ENCODE measurements around the gene MALRD1. TPM values are rescaled to one million over a fixed set of nuclear protein-coding genes. Genes with fewer than 3 reads are reported as not detected.
"Not testable (repeated sequence)": the region's sequence is repeated elsewhere in the genome, so short reads cannot be mapped to it uniquely, and the experiment has no call there.

The MALRD1 gene
- polyA plus RNA-seq, 3 donors = 0.06 to 0.98 TPM; not detected in 1

- WGBS, 3 donors = 63 to 79% (median 69%) methylated on average over 6 of the region's 6 CpGs
- no peak overlapping the region for H3K27ac ChIP-seq (ENCODE audit: low read depth, low read length)
These were observed 457.0 kb downstream of the MALRD1 start for GRCh38 chr10:19505320-19506312.

- WGBS, 3 donors = 63 to 68% (median 68%) methylated on average over 6 to 8 of the region's 8 CpGs
- not testable (repeated sequence) for H3K27ac ChIP-seq (ENCODE audit: low read depth, low read length)
These were observed 461.6 kb downstream of the MALRD1 start for GRCh38 chr10:19510005-19510732.

- H3K27ac ChIP-seq (ENCODE audit: low read depth, low read length) = no peak overlapping the region
These were observed 469.5 kb downstream of the MALRD1 start for GRCh38 chr10:19518109-19518508.

GRCh38 chr10:19518632-19519031 is 470.0 kb downstream of the MALRD1 start:
- 80 to 89% (median 84%) methylated on average over 1 of the region's 1 CpG for WGBS, 3 donors
- no peak overlapping the region for H3K27ac ChIP-seq (ENCODE audit: low read depth, low read length)

DNA sequence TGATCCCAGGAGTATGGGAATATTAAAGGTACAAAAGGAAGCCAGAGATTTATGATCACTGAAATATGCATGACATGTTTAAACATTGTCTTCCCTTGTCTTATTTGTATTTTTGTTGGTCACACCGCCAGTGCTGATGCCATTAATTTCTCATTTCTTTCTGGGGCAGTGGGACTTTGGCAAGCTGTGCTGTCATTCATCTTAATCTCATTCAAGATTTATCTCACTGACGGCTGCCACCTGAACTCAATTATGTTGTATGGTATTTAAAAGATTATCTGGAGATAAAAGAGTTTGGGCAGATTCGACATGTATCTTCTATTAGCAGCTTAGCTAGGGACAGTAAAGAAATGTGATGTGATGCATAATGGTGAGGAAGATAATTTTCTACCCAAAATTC is 482.7 kb downstream of the MALRD1 start:
- 18 to 69% (median 63%) methylated on average over 3 of the region's 3 CpGs for WGBS, 3 donors
- H3K27ac ChIP-seq (ENCODE audit: low read depth, low read length) = no peak overlapping the region

DNA sequence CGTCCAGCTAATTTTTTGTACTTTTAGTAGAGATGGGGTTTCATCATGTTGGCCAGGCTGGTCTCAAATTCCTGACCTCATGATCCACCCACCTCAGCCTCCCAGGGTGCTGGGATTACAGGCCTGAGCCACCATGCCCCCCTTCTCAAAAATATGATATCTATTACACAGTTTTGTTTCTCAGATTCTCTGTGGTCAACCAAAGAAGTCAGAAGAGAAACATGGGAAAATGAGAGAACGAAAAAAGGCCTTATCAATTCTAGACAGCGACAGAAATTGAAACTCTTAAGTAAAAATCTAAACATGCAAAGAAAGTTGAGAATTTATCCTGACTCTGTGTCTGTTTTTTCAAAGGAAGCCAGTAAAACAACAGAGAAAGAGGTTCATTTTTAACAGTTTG is 483.8 kb downstream of the MALRD1 start:
- WGBS, 3 donors = 83 to 92% (median 89%) methylated on average over 3 of the region's 3 CpGs
- H3K27ac ChIP-seq (ENCODE audit: low read depth, low read length) = no peak overlapping the region

GRCh38 chr10:19541299-19541698 is 492.7 kb downstream of the MALRD1 start:
- 54 to 68% (median 66%) methylated on average over 3 of the region's 3 CpGs for WGBS, 3 donors
- H3K27ac ChIP-seq (ENCODE audit: low read depth, low read length) = no peak overlapping the region

DNA sequence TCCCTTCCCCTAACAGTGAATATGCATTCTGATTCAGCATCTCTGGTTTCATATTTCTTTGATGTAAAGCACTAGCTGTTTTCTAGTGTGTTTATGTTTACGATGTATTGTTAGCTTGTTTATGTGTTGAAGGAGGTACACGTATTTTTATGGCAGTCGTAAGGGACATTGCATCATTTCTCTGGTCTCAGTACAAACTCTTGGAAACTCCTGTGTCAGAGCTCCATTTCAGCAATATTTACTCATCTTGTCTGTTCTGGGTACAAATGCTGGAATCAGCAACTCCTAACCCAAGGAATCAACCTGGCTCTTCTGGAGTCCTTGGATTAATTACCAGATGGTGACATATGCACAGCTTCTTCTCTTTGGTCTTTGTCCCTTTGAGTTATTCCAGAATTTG is 497.6 kb downstream of the MALRD1 start:
- no peak overlapping the region for H3K27ac ChIP-seq (ENCODE audit: low read depth, low read length)
- 69 to 82% (median 73%) methylated on average over 3 of the region's 3 CpGs for WGBS, 3 donors

DNA sequence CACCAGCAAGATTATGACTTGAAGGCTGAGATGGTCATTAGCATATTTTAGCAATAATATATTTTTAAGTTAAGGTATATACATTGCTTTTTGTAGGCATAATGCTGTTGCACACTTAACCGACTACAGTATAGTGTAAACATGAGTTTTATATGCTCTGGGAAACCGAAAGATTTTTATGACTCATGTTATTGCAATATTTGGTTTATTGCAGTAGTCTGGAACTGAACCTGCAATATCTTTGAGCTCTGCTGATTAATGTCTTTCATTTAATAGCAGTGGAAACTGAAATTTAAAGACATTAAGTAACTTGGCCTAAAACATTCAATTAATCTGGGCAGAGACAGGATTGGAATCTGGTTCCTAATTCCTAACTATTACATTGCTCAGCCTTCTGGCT is 500.9 kb downstream of the MALRD1 start:
- H3K27ac ChIP-seq (ENCODE audit: low read depth, low read length) = no peak overlapping the region
- 78 to 84% (median 81%) methylated on average over 2 of the region's 2 CpGs for WGBS, 3 donors

- no peak overlapping the region for H3K27ac ChIP-seq (ENCODE audit: low read depth, low read length)
- 61 to 84% (median 77%) methylated on average over 2 of the region's 2 CpGs for WGBS, 3 donors
These were observed 508.1 kb downstream of the MALRD1 start for GRCh38 chr10:19556666-19557065.

- 81 to 86% (median 86%) methylated on average over 1 of the region's 1 CpG for WGBS, 3 donors
- no peak overlapping the region for H3K27ac ChIP-seq (ENCODE audit: low read depth, low read length)
These were observed 512.6 kb downstream of the MALRD1 start for GRCh38 chr10:19561181-19561580.

DNA sequence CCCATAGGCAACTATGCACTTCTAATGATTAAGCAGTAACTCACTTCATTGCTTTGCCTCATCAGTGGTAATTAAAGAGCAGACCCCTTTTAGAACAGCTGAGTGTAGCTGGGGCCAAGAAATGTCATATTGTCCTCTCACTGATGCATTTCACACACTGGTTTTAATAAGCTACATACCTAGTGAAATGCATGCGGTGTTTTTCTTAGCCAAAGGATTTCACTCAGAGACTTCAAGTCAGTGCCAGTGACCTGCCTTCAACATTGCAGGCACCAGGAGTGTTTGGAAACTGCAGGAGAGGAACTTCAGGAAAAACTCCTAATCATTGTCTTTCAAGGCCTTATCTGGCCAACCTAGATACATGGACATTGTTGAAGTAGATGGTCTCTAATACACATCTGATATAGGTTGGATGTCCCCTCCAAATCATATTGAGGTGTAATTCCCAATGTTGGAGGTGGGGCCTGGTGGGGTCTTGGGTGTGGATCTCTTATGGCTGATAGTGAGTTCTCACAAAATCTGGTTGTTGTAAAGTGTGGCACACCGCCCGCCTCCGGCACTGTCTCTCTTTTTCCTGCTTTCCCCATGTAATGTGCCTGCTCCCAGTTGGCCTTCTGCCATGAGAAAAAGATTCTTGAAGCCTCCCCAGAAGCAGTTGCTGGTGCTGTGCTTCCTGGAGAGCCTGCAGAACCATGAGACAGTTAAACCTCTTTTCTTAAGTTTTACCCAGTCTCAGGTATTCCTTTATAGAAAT is 515.0 kb downstream of the MALRD1 start:
- H3K27ac ChIP-seq (ENCODE audit: low read depth, low read length) = no peak overlapping the region
- 86 to 91% (median 90%) methylated on average over 4 of the region's 4 CpGs for WGBS, 3 donors

GRCh38 chr10:19570120-19570519 is 521.5 kb downstream of the MALRD1 start:
- H3K27ac ChIP-seq (ENCODE audit: low read depth, low read length) = no peak overlapping the region
- 55 to 63% (median 61%) methylated on average over 3 of the region's 3 CpGs for WGBS, 3 donors

- H3K27ac ChIP-seq (ENCODE audit: low read depth, low read length) = no peak overlapping the region
These were observed 522.4 kb downstream of the MALRD1 start for GRCh38 chr10:19570991-19571390.

DNA sequence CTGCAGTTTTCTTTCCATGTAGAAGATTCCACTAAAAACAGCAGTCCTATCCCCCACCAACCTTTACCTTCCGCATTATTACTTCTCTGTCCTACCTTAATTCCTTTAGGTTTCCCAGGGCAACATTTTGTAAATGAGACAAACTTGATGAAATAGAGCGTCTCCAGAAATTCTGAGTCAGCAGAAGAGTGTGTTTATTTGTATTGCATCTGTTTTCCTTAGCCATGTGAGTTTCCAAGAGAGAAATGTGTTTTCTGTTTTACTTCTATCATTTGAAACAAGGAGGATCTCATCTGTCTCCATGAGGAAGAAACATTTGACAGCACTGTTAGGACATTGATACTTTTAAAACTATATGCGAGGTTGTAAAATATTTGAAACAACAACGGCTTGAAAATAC is 523.5 kb downstream of the MALRD1 start:
- H3K27ac ChIP-seq (ENCODE audit: low read depth, low read length) = no peak overlapping the region
- WGBS, 3 donors = 76 to 85% (median 82%) methylated on average over 4 of the region's 4 CpGs

More at GRCh38 chr10:19570991-19571390, 522.4 kb downstream of the MALRD1 start:
- WGBS, 3 donors = 34 to 56% (median 53%) methylated on average over 1 of the region's 1 CpG

DNA sequence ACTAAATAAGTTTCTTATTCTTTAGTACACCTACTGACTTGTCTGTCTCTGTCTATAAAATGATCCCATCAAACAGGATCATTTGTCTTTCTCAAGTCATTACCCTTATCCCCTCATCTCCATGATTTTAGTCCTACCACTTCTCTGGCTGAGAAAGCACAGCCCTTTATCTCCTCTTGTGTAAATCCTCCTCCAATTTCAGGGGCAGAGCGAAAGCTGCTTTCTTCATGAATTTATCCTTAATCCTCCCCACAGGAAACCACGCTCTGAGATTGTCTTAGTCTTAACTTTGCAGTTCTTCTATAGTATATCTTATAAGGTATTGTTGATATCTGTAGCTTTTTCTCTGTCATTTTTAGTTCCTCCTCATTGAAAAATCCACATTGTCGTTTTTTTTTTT is 528.0 kb downstream of the MALRD1 start:
- 73 to 85% (median 81%) methylated on average over 3 of the region's 3 CpGs for WGBS, 3 donors

DNA sequence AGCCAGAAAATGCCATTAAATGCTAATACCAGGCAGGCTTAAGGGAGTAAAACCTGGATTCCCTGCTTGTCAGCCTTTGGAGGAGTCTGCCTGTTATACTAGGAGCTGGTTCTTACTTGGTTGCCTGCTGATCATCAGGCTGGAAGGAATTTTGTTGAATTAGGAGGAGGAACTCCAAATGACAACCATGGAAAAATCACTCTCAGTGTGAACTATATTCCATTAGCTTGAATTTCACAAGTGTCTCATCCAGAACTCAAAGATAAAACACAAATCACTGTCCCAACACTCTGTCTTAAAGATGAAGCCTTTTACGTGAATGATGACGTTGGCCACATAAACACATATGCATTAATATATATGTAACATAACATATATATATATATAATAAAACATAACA is 528.8 kb downstream of the MALRD1 start:
- 79 to 81% (median 80%) methylated on average over 2 of the region's 2 CpGs for WGBS, 3 donors
- no peak overlapping the region for H3K27ac ChIP-seq (ENCODE audit: low read depth, low read length)

More for the DNA sequence above, 528.0 kb downstream of the MALRD1 start:
- H3K27ac ChIP-seq (ENCODE audit: low read depth, low read length) = no peak overlapping the region

GRCh38 chr10:19577807-19578206 is 529.2 kb downstream of the MALRD1 start:
- 30 to 45% (median 33%) methylated on average over 1 of the region's 1 CpG for WGBS, 3 donors
- H3K27ac ChIP-seq (ENCODE audit: low read depth, low read length) = no peak overlapping the region

GRCh38 chr10:19578571-19578970 is 530.0 kb downstream of the MALRD1 start:
- 77 to 91% (median 81%) methylated on average over 6 of the region's 6 CpGs for WGBS, 3 donors
- no peak overlapping the region for H3K27ac ChIP-seq (ENCODE audit: low read depth, low read length)
